SK-N-SH (cell line): ENCODE data around the gene SLC10A1.

Experiments
- CTCF ChIP-seq: fragments of 200-600 bp; sonication (generic); IDR thresholded peaks from 2 replicates; pipeline ENCODE4 v1.6.1; 2017; ENCODE audit warnings: antibody characterized with exemption, mild to moderate bottlenecking, moderate library complexity
- EP300 ChIP-seq, 2 experiments: IDR thresholded peaks; 2 replicates each; pipeline versions ENCODE4 v1.4.0 to v1.6.1; 2012; ENCODE audit warnings: borderline replicate concordance in 1 of 2, low read depth in 1 of 2, low read length in 1 of 2
- GABPA ChIP-seq: IDR thresholded peaks from 2 replicates; pipeline ENCODE4 v1.4.0; 2012; ENCODE audit warnings: low read depth, mild to moderate bottlenecking
- JUND ChIP-seq: IDR thresholded peaks from 2 replicates; pipeline ENCODE4 v1.4.0; 2012
- NFIC ChIP-seq: IDR thresholded peaks from 2 replicates; pipeline ENCODE4 v1.4.0; 2012; ENCODE audit warnings: borderline replicate concordance
- POLR2AphosphoS5 ChIP-seq: IDR thresholded peaks from 2 replicates; pipeline ENCODE4 v1.6.1; 2012; ENCODE audit warnings: low read depth, low read length
- RAD21 ChIP-seq: IDR thresholded peaks from 2 replicates; pipeline ENCODE4 v1.6.1; 2012; ENCODE audit warnings: mild to moderate bottlenecking, low read length
- REST ChIP-seq: IDR thresholded peaks from 2 replicates; pipeline ENCODE4 v1.6.1; 2012; ENCODE audit warnings: mild to moderate bottlenecking, low read depth, low read length, moderate library complexity
- SIN3A ChIP-seq: IDR thresholded peaks from 2 replicates; pipeline ENCODE4 v1.6.1; 2012; ENCODE audit warnings: low read depth, mild to moderate bottlenecking, low read length, moderate library complexity, borderline replicate concordance
- SMC3 ChIP-seq: IDR thresholded peaks from 2 replicates; pipeline ENCODE4 v1.6.1; 2012; ENCODE audit warnings: low read depth, low read length, improper control_type of control experiment
- USF2 ChIP-seq: fragments of 150-350 bp; IDR thresholded peaks from 2 replicates; pipeline ENCODE4 v1.6.1; 2017; ENCODE audit warnings: antibody characterized with exemption, low read length, low read depth, borderline replicate concordance
- TF ChIP-seq, protein P1 (sequence below): IDR thresholded peaks from 2 replicates; pipeline ENCODE4 v1.4.0; 2012; ENCODE audit warnings: low read depth, borderline replicate concordance
- TF ChIP-seq, protein P2 (sequence below): IDR thresholded peaks from 2 replicates; pipeline ENCODE4 v1.4.0; 2012; ENCODE audit warnings: low read depth

GRCh38 chr14:69820991-69821390 is 23.9 kb upstream of the SLC10A1 start:
- TF ChIP-seq POLR2AphosphoS5 (no peak), RAD21 (no peak), CTCF (no peak), EP300 (IDR thresholded peaks at IDR 0.05; ENCODE audit: borderline replicate concordance in 1 of 2, low read depth in 1 of 2, low read length in 1 of 2) (no peak), REST (no peak), GABPA (no peak), JUND (no peak), SMC3 (no peak), NFIC (no peak), SIN3A (no peak), USF2 (no peak)
- TF ChIP-seq, protein P1, sequence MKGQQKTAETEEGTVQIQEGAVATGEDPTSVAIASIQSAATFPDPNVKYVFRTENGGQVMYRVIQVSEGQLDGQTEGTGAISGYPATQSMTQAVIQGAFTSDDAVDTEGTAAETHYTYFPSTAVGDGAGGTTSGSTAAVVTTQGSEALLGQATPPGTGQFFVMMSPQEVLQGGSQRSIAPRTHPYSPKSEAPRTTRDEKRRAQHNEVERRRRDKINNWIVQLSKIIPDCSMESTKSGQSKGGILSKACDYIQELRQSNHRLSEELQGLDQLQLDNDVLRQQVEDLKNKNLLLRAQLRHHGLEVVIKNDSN: no peak
- TF ChIP-seq, protein P2, sequence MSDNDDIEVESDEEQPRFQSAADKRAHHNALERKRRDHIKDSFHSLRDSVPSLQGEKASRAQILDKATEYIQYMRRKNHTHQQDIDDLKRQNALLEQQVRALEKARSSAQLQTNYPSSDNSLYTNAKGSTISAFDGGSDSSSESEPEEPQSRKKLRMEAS: no peak
